Suprapubic skin (tissue), 4 donors: Measurements from ENCODE around the gene STIM1.

Experiments
- CTCF ChIP-seq, 2 donors: fragments of 200-600 bp in 1 of 2; fragments of 450-650 bp in 1 of 2; sonication (generic) in 1 of 2; IDR thresholded peaks; one replicate each; pipeline ENCODE4 v1.5.1; 2016 to 2019; ENCODE audit warnings: antibody characterized with exemption in 2 of 2, mild to moderate bottlenecking in 1 of 2, moderate library complexity in 1 of 2
- POLR2A ChIP-seq, 2 donors: fragments of 450-650 bp; IDR thresholded peaks; one replicate each; pipeline ENCODE4 v1.6.1; 2017; ENCODE audit warnings: antibody characterized with exemption in 2 of 2, mild to moderate bottlenecking in 2 of 2, moderate library complexity in 2 of 2
- POLR2AphosphoS5 ChIP-seq, 3 donors: sonication (generic); formaldehyde crosslinking; IDR thresholded peaks; one replicate each; pipeline ENCODE4 v1.6.1; 2017; ENCODE audit warnings: antibody characterized with exemption in 3 of 3

DNA sequence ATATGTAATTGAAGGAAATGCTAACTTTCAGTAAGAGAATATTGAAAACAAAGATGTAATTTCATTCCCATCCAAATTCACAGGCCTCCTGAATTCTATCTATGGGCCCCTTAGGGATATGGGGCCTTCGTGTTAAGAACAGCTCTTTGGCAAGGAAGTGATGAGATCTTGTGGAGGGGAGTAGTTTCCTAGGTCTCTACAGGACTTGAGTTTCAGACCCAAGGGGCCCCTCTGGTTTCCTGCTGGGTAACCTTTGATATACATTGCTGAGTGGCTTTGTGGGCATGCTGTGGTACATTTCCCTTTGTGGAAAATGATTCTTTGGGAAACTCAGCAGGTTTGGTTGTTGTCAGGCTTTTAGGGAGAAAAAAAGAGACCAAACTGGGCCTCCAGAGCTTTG lies 6.2 kb downstream of the STIM1 start:
- TF ChIP-seq CTCF (IDR thresholded peaks at IDR 0.05) = no peak
- no peak for TF ChIP-seq POLR2A (IDR thresholded peaks at IDR 0.05)
- no peak for TF ChIP-seq POLR2AphosphoS5 (IDR thresholded peaks at IDR 0.05)
